Mucosa of rectum (tissue), 2 donors: ENCODE measurements around the gene LRRC4B.
"Not testable (repeated sequence)": the region's sequence is repeated elsewhere in the genome, so short reads cannot be mapped to it uniquely, and the experiment has no call there.

ENCODE experiments used
- H3K27ac ChIP-seq, 2 donors: one replicate each; pipeline ENCODE4 v1.7.0; 2013; ENCODE audit warnings: inconsistent platforms in 2 of 2, low read depth in 2 of 2, low read length in 2 of 2
- H3K27me3 ChIP-seq, 2 donors: one replicate each; pipeline ENCODE4 v1.7.0; 2013; ENCODE audit warnings: low read length in 2 of 2; ENCODE audit not compliant: control insufficient read depth in 2 of 2, insufficient read depth in 2 of 2
- H3K36me3 ChIP-seq, 2 donors: one replicate each; pipeline ENCODE4 v1.7.0; 2013; ENCODE audit warnings: low read length in 2 of 2; ENCODE audit not compliant: control insufficient read depth in 2 of 2, insufficient read depth in 2 of 2
- H3K4me1 ChIP-seq, 2 donors: one replicate each; pipeline ENCODE4 v1.7.0; 2013; ENCODE audit warnings: low read length in 2 of 2, mild to moderate bottlenecking in 1 of 2; ENCODE audit not compliant: control insufficient read depth in 2 of 2, insufficient read depth in 2 of 2
- H3K4me3 ChIP-seq, 2 donors: one replicate each; pipeline ENCODE4 v1.7.0; 2013; ENCODE audit warnings: low read length in 2 of 2
- H3K9ac ChIP-seq, 2 donors: one replicate each; pipeline ENCODE4 v1.7.0; 2013; ENCODE audit warnings: low read length in 2 of 2, low read depth in 1 of 2, mild to moderate bottlenecking in 1 of 2
- H3K9me3 ChIP-seq, 2 donors: one replicate each; pipeline ENCODE4 v1.7.0; 2013; ENCODE audit warnings: low read length in 2 of 2; ENCODE audit not compliant: control insufficient read depth in 2 of 2
- donor health status: healthy.
- donor health status: Normal muscosa, but diverticular disease.

Gene LRRC4B

GRCh38 chr19:50602089-50602422 is 33.8 kb upstream of the LRRC4B start:
- Histone ChIP-seq H3K9me3 (no peaks in the 10 kb centered on the region), H3K27me3 (peaks cover 0 to 4% of the 10 kb centered on the region in 2 donors), H3K4me3 (no peak overlapping the region), H3K27ac (no peak overlapping the region), H3K4me1 (no peaks in the 10 kb centered on the region), H3K36me3 (no peaks in the 10 kb centered on the region), H3K9ac (no peak overlapping the region)

GRCh38 chr19:50601407-50602088 is 33.3 kb upstream of the LRRC4B start:
- peaks cover 0 to 4% of the 10 kb centered on the region in 2 donors for H3K27me3 ChIP-seq
- H3K36me3 ChIP-seq, result no peaks in the 10 kb centered on the region
- H3K9me3 ChIP-seq, result no peaks in the 10 kb centered on the region
- H3K4me1 ChIP-seq, result no peaks in the 10 kb centered on the region
- no peak overlapping the region for H3K4me3 ChIP-seq
- H3K9ac ChIP-seq, result no peak overlapping the region
- no peak overlapping the region for H3K27ac ChIP-seq

- Histone ChIP-seq H3K4me1 (no peaks in the 10 kb centered on the region), H3K9me3 (no peaks in the 10 kb centered on the region), H3K4me3 (no peak overlapping the region), H3K9ac (no peak overlapping the region), H3K27ac (no peak overlapping the region), H3K27me3 (peaks cover 0 to 2% of the 10 kb centered on the region in 2 donors), H3K36me3 (no peaks in the 10 kb centered on the region)
These were observed 31.2 kb upstream of the LRRC4B start for GRCh38 chr19:50599427-50599826.

GRCh38 chr19:50590191-50590590 is 22.0 kb upstream of the LRRC4B start:
- no peak overlapping the region for H3K4me3 ChIP-seq
- H3K27ac ChIP-seq, result no peak overlapping the region
- H3K36me3 ChIP-seq, result no peaks in the 10 kb centered on the region
- no peaks in the 10 kb centered on the region for H3K4me1 ChIP-seq
- H3K27me3 ChIP-seq, result no peaks in the 10 kb centered on the region
- H3K9ac ChIP-seq, result no peak overlapping the region
- no peaks in the 10 kb centered on the region for H3K9me3 ChIP-seq

GRCh38 chr19:50581795-50582660 is 13.8 kb upstream of the LRRC4B start:
- not testable (repeated sequence) for H3K27me3 ChIP-seq, H3K4me3 ChIP-seq, H3K9ac ChIP-seq, H3K9me3 ChIP-seq, H3K27ac ChIP-seq, H3K4me1 ChIP-seq, H3K36me3 ChIP-seq

GRCh38 chr19:50580970-50581634 is 12.9 kb upstream of the LRRC4B start:
- Histone ChIP-seq H3K9ac (no peak overlapping the region), H3K9me3 (no peaks in the 10 kb centered on the region), H3K36me3 (no peaks in the 10 kb centered on the region), H3K27ac (no peak overlapping the region), H3K4me3 (no peak overlapping the region), H3K4me1 (no peaks in the 10 kb centered on the region), H3K27me3 (no peaks in the 10 kb centered on the region)

GRCh38 chr19:50580240-50580639 is 12.0 kb upstream of the LRRC4B start:
- Histone ChIP-seq H3K27ac (no peak overlapping the region), H3K4me3 (no peak overlapping the region), H3K9me3 (no peaks in the 10 kb centered on the region), H3K9ac (no peak overlapping the region), H3K4me1 (no peaks in the 10 kb centered on the region), H3K36me3 (no peaks in the 10 kb centered on the region), H3K27me3 (no peaks in the 10 kb centered on the region)

GRCh38 chr19:50576769-50577168 is 8.5 kb upstream of the LRRC4B start:
- not testable (repeated sequence) for H3K4me1 ChIP-seq, H3K36me3 ChIP-seq, H3K27ac ChIP-seq, H3K9me3 ChIP-seq, H3K27me3 ChIP-seq, H3K4me3 ChIP-seq, H3K9ac ChIP-seq

GRCh38 chr19:50573741-50574461 is 5.7 kb upstream of the LRRC4B start:
- Histone ChIP-seq H3K9ac (no peak overlapping the region), H3K27ac (no peak overlapping the region), H3K27me3 (peaks cover 0 to 7% of the 10 kb centered on the region in 2 donors), H3K4me1 (no peaks in the 10 kb centered on the region), H3K9me3 (no peaks in the 10 kb centered on the region), H3K4me3 (no peak overlapping the region), H3K36me3 (no peaks in the 10 kb centered on the region)

GRCh38 chr19:50570997-50571396 is 2.8 kb upstream of the LRRC4B start:
- Histone ChIP-seq H3K36me3 (no peaks in the 10 kb centered on the region), H3K27ac (no peak overlapping the region), H3K4me1 (no peaks in the 10 kb centered on the region), H3K9ac (no peak overlapping the region), H3K27me3 (peaks cover 0 to 13% of the 10 kb centered on the region in 2 donors), H3K4me3 (no peak overlapping the region), H3K9me3 (no peaks in the 10 kb centered on the region)
